ENCODE measurements around the gene RORC.
A peak's percentile ranks its signal among the peaks of the same experiment; 100 is the strongest.
"Not testable (repeated sequence)": the region's sequence is repeated elsewhere in the genome, so short reads cannot be mapped to it uniquely, and the experiment has no call there.

RORC gene

GRCh38 chr1:151780736-151781135 is 50.9 kb downstream of the RORC start:
- not testable (repeated sequence) for H3K9ac ChIP-seq (ENCODE audit: low read length); H3K36me3 ChIP-seq (ENCODE audit: control insufficient read depth, insufficient read depth, low read length, severe bottlenecking); H3K27me3 ChIP-seq (replicated peaks; ENCODE audit: control insufficient read depth, insufficient read depth, low read length); DNase-seq (ENCODE audit: low read depth); H3K4me1 ChIP-seq (ENCODE audit: control insufficient read depth, insufficient read depth, low read length); H3K9me3 ChIP-seq (ENCODE audit: control insufficient read depth, low read length); H3K4me3 ChIP-seq (ENCODE audit: low read length)

DNA sequence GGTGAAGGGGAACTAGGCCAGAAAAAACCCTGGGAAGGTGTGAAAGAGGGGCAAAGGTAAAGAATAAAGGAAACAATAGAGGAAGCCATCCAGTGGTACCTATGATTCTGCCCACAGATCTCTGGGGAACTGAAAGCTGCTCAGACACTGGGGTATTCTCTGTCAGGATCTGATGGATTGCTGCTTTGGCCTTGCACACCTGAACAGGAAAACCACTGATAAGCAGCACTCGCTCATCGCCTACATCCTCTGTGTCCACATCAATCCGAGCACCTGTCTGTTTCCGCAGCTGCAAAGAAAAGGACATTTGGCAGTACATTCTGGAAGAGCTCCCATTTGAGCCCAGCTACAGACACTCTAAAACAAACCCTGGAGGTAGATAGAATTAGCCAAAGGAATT is 51.8 kb downstream of the RORC start:
- DNase-seq (ENCODE audit: low read depth), result no peak
- no peaks in the 10 kb centered on the region for H3K9me3 ChIP-seq (ENCODE audit: control insufficient read depth, low read length)
- no peaks in the 10 kb centered on the region for H3K4me1 ChIP-seq (ENCODE audit: control insufficient read depth, insufficient read depth, low read length)
- H3K9ac ChIP-seq (ENCODE audit: low read length), result no peak overlapping the region
- H3K36me3 ChIP-seq (ENCODE audit: control insufficient read depth, insufficient read depth, low read length, severe bottlenecking), result peaks cover 10% of the 10 kb centered on the region
- H3K4me3 ChIP-seq (ENCODE audit: low read length), result no peak overlapping the region
- H3K27me3 ChIP-seq (replicated peaks; ENCODE audit: control insufficient read depth, insufficient read depth, low read length), result peaks cover 8% of the 10 kb centered on the region

GRCh38 chr1:151777317-151777716 is 54.3 kb downstream of the RORC start:
- no peaks in the 10 kb centered on the region for H3K9me3 ChIP-seq (ENCODE audit: control insufficient read depth, low read length)
- no peak overlapping the region for H3K9ac ChIP-seq (ENCODE audit: low read length)
- no peaks in the 10 kb centered on the region for H3K27me3 ChIP-seq (replicated peaks; ENCODE audit: control insufficient read depth, insufficient read depth, low read length)
- H3K36me3 ChIP-seq (ENCODE audit: control insufficient read depth, insufficient read depth, low read length, severe bottlenecking), result peaks cover 14% of the 10 kb centered on the region
- no peaks in the 10 kb centered on the region for H3K4me1 ChIP-seq (ENCODE audit: control insufficient read depth, insufficient read depth, low read length)
- no peak for DNase-seq (ENCODE audit: low read depth)
- H3K4me3 ChIP-seq (ENCODE audit: low read length), result no peak overlapping the region

DNA sequence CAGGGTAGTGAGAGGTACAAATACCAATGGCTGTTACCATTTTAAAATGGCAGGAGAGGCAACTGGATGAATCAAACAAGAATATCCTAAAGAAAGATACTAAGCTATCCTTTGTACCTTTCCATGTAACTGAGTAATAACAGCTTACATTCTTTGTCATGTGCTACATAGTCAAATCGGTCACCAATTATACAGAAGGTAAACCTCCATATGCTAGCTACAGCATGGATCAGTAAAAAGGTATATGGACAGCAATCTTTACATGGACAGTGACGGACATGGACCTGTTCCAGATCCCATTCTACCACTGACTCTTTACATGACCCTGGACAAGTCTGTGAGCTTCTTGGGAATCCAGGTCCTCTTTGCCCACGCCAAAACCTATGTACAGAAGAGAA is 54.9 kb downstream of the RORC start:
- Histone ChIP-seq H3K9ac (ENCODE audit: low read length) (no peak overlapping the region), H3K27me3 (replicated peaks; ENCODE audit: control insufficient read depth, insufficient read depth, low read length) (no peaks in the 10 kb centered on the region), H3K9me3 (ENCODE audit: control insufficient read depth, low read length) (no peaks in the 10 kb centered on the region), H3K4me3 (ENCODE audit: low read length) (no peak overlapping the region), H3K36me3 (ENCODE audit: control insufficient read depth, insufficient read depth, low read length, severe bottlenecking) (peaks cover 14% of the 10 kb centered on the region), H3K4me1 (ENCODE audit: control insufficient read depth, insufficient read depth, low read length) (no peaks in the 10 kb centered on the region)
- no peak for DNase-seq (ENCODE audit: low read depth)

GRCh38 chr1:151775894-151776664 is 55.5 kb downstream of the RORC start:
- H3K27me3 ChIP-seq (replicated peaks; ENCODE audit: control insufficient read depth, insufficient read depth, low read length), result no peaks in the 10 kb centered on the region
- no peaks in the 10 kb centered on the region for H3K4me1 ChIP-seq (ENCODE audit: control insufficient read depth, insufficient read depth, low read length)
- no peak overlapping the region for H3K9ac ChIP-seq (ENCODE audit: low read length)
- no peaks in the 10 kb centered on the region for H3K9me3 ChIP-seq (ENCODE audit: control insufficient read depth, low read length)
- peaks cover 14% of the 10 kb centered on the region for H3K36me3 ChIP-seq (ENCODE audit: control insufficient read depth, insufficient read depth, low read length, severe bottlenecking)
- no peak overlapping the region for H3K4me3 ChIP-seq (ENCODE audit: low read length)
- no peak for DNase-seq (ENCODE audit: low read depth)

DNA sequence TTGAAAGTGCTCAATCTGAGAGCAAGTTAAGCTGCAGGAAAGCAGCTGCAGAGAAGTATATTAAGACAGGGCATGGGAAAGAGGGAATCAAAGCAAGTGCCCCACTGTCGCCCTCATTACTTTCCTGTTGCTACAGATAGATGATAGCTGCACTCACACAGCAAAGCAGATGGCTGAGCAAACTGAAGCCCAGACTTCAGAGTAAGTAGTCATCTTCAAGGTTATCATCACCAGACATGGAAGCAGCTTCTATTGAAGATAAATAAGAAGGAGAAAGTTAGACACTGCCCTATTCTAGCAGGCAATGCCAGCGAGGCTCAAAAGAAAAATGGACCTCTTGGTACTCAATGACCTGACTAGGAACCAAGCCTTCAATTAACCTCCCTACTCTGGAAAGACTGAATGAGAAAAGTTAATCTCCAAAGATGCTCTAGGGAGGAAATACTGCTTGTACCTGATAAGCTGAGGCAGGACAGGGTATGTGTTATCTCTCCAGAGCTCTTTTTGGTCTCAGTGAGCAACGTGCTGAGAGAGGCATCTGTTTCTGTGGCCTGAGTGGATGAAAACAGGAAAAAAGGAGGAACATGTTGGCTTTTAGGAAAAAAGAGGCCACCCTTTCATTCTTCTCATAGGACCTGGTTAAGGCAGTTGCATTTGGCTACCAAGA is 57.2 kb downstream of the RORC start:
- peaks cover 11% of the 10 kb centered on the region for H3K36me3 ChIP-seq (ENCODE audit: control insufficient read depth, insufficient read depth, low read length, severe bottlenecking)
- H3K4me1 ChIP-seq (ENCODE audit: control insufficient read depth, insufficient read depth, low read length), result no peaks in the 10 kb centered on the region
- H3K4me3 ChIP-seq (ENCODE audit: low read length), result no peak overlapping the region
- no peak for DNase-seq (ENCODE audit: low read depth)
- no peaks in the 10 kb centered on the region for H3K27me3 ChIP-seq (replicated peaks; ENCODE audit: control insufficient read depth, insufficient read depth, low read length)
- no peaks in the 10 kb centered on the region for H3K9me3 ChIP-seq (ENCODE audit: control insufficient read depth, low read length)
- H3K9ac ChIP-seq (ENCODE audit: low read length), result no peak overlapping the region

DNA sequence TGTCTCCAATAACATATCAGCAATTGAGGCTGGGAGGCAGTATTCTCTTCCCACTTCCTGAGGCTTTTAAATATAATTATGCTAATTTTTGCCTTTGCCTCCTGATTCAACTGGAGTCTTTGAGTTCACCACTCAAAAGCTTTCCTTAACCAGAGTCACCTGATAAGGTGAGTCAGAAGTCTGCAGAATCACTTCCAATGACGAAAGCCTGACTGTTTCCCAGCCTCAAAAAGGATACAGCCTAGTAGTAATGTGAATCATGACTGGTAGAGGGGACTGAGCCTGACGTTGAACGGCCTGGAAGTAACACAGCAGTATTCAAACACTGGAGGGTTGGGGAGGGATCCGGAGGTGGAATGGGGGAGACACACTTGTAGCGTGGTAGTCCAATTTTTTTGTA is 57.9 kb downstream of the RORC start:
- peak; percentile 8 for DNase-seq (ENCODE audit: low read depth)
- H3K4me3 ChIP-seq (ENCODE audit: low read length), result no peak overlapping the region
- no peaks in the 10 kb centered on the region for H3K4me1 ChIP-seq (ENCODE audit: control insufficient read depth, insufficient read depth, low read length)
- peaks cover 11% of the 10 kb centered on the region for H3K36me3 ChIP-seq (ENCODE audit: control insufficient read depth, insufficient read depth, low read length, severe bottlenecking)
- H3K9me3 ChIP-seq (ENCODE audit: control insufficient read depth, low read length), result no peaks in the 10 kb centered on the region
- H3K27me3 ChIP-seq (replicated peaks; ENCODE audit: control insufficient read depth, insufficient read depth, low read length), result no peaks in the 10 kb centered on the region
- no peak overlapping the region for H3K9ac ChIP-seq (ENCODE audit: low read length)

GRCh38 chr1:151769270-151769669 is 62.3 kb downstream of the RORC start:
- not testable (repeated sequence) for DNase-seq (ENCODE audit: low read depth); H3K9ac ChIP-seq (ENCODE audit: low read length); H3K4me3 ChIP-seq (ENCODE audit: low read length); H3K27me3 ChIP-seq (replicated peaks; ENCODE audit: control insufficient read depth, insufficient read depth, low read length); H3K36me3 ChIP-seq (ENCODE audit: control insufficient read depth, insufficient read depth, low read length, severe bottlenecking); H3K4me1 ChIP-seq (ENCODE audit: control insufficient read depth, insufficient read depth, low read length); H3K9me3 ChIP-seq (ENCODE audit: control insufficient read depth, low read length)

DNA sequence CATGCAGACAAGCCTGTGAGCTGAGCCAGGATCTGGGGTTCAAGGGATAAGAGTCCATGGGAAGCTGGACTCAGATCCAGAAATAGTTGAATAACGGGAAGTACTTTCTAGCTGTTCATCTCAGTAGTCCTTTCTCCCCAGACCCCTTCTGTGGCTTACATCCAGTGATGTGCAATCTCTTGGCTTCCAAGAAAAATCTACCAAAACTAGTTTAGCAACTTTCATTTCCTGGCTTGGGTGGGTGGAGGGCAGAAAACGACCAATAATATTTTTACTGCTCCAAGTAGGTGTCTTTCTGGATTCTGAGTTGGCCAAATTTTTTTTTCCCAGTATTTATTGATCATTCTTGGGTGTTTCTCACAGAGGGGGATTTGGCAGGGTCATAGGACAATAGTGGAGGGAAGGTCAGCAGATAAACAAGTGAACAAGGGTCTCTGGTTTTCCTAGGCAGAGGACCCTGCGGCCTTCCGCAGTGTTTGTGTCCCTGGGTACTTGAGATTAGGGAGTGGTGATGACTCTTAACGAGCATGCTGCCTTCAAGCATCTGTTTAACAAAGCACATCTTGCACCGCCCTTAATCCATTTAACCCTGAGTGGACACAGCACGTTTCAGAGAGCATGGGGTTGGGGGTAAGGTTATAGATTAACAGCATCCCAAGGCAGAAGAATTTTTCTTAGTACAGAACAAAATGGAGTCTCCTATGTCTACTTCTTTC is 63.1 kb downstream of the RORC start:
- DNase-seq (ENCODE audit: low read depth); H3K9me3 ChIP-seq (ENCODE audit: control insufficient read depth, low read length): not testable (repeated sequence)

DNA sequence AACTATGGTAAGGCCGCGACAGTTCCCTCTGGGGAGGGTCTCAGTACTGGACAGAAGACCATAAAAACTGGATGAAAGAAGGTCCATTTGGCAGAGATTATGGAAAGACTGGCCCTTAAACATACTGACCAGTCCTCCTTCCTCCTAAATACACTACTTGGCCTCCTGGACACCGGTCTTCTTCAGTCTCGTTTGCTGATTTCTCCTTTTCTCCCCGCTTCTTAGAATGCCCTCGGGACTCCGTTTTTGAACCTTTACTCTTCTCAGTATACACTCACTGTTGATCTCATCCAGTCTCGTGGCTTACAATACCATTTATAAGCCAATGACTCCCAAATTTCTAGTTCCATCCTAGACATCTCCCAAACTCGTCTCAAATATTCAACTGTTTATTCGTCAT is 67.6 kb downstream of the RORC start:
- Histone ChIP-seq H3K9ac (ENCODE audit: low read length) (peak overlapping the region; percentile 90), H3K36me3 (ENCODE audit: control insufficient read depth, insufficient read depth, low read length, severe bottlenecking) (peaks cover 28% of the 10 kb centered on the region), H3K9me3 (ENCODE audit: control insufficient read depth, low read length) (no peaks in the 10 kb centered on the region), H3K4me1 (ENCODE audit: control insufficient read depth, insufficient read depth, low read length) (peaks cover 12% of the 10 kb centered on the region), H3K27me3 (replicated peaks; ENCODE audit: control insufficient read depth, insufficient read depth, low read length) (no peaks in the 10 kb centered on the region), H3K4me3 (ENCODE audit: low read length) (peak overlapping the region; percentile 89)
- no peak for DNase-seq (ENCODE audit: low read depth)

More for the DNA sequence above, 63.1 kb downstream of the RORC start:
- H3K4me3 ChIP-seq (ENCODE audit: low read length); H3K27me3 ChIP-seq (replicated peaks; ENCODE audit: control insufficient read depth, insufficient read depth, low read length); H3K36me3 ChIP-seq (ENCODE audit: control insufficient read depth, insufficient read depth, low read length, severe bottlenecking); H3K9ac ChIP-seq (ENCODE audit: low read length): not testable (repeated sequence)
- H3K4me1 ChIP-seq (ENCODE audit: control insufficient read depth, insufficient read depth, low read length), result peaks cover 12% of the 10 kb centered on the region
